ENCODE measurements around the gene KNCN. TPM values are rescaled to one million over a fixed set of nuclear protein-coding genes. Genes with fewer than 3 reads are reported as not detected.
A peak's percentile ranks its signal among the peaks of the same experiment; 100 is the strongest.

The KNCN gene
- total RNA-seq, 1 donor from 2014 or later = not detected

DNA sequence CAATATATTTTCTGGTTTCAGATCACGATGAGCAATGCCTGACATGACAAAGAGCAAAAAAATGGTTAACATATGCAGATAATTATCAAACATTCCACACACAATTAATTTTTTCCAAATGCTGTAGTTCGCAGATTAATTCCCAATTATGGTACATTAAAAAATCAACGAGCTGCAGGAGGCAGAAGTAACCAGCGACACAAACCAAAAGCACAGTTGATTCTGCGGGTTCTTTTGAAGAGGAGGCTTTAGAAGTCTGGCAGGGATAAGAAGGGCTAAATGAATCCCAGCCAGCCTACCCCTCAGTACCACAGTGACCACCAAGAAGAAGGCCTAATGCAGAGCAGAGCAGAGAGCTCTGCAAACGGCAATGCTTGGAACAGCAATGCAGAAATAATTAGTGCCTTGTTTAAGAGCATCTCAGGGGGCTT lies 17.0 kb upstream of the KNCN start:
- no peak for ATAC-seq

GRCh38 chr1:46563341-46563740 lies 11.9 kb upstream of the KNCN start:
- ATAC-seq = no peak

DNA sequence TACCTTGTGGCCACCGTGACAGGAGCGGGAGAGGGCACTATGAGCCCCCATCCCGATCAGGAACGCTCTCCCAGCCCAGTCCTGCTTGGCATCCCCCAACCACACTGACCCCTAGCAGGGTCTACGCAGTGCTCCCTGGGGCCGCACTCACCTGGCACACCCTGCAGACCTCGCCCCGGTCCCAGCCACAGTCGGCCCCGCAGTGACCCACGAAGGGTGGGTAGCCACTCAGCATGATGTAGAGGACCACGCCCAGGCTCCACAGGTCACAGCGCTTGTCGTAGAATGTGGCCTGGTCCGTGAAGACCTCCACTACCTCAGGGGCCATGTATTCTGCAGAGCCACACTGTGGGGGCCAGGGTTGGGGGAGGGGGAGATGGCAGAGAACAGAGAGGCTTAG lies 11.1 kb upstream of the KNCN start:
- ATAC-seq = no peak

DNA sequence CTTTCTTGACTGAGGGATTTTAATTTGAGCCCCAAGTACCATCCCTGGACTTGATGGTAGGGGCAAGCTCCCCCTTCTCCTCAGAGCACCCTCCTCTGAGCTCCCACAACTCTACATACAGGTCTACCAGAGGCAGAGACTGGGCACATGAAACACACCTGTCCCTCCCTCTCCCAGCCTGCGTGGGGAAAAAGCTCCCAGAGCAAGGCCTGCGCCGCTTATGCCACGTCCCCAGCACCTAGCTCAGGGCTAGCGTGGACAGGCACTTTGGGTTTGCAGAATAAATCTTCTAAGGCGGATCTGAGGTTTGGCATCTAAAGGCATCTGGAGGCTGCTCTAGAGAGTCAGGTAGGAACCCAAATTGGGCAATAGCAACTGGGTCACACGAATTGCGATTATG lies 7.5 kb upstream of the KNCN start:
- ATAC-seq = no peak

- no peak for ATAC-seq
Observed at GRCh38 chr1:46558141-46558963, 6.9 kb upstream of the KNCN start.

DNA sequence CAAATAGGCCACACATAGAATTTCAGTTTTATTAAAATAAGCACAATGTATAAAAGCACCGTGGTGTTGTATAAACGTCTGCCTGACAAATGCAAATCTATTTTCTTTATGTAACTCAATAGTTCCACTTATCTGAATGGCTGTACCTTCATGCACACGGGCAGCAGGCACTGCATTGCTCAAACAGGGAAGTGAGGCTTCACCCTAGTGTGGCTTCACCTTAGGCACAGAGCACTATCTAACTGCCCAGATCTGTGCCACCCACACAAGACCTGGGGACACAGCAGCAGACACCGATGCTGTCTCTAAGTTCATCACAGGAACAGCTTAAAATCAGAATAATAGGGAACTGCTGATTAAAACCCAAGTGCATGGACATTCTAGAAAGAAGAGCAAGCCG lies 6.0 kb upstream of the KNCN start:
- no peak for ATAC-seq

DNA sequence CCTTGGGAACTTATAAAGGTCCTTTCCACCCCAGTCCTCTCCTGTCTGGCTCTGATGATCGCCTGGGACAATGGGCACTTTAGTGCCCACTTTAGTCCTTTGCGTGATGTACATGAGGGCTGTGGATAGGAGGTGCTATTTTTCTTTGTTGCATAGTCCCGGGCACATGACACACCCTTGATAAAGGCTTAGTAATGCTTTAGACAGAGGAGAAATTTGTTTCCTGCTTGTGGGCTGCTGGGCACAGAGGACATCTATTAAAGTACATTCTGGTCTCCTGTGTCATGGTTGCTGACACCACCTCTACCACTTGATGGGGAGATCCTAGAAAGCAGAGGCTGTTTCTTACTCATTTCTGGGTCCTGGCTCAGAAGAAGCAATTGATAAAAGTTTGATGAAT lies 5.4 kb upstream of the KNCN start:
- peak; percentile 78 for ATAC-seq

GRCh38 chr1:46555826-46556619 lies 4.6 kb upstream of the KNCN start:
- ATAC-seq = no peak

- no peak for ATAC-seq
Observed at GRCh38 chr1:46554597-46555381, 3.3 kb upstream of the KNCN start.

DNA sequence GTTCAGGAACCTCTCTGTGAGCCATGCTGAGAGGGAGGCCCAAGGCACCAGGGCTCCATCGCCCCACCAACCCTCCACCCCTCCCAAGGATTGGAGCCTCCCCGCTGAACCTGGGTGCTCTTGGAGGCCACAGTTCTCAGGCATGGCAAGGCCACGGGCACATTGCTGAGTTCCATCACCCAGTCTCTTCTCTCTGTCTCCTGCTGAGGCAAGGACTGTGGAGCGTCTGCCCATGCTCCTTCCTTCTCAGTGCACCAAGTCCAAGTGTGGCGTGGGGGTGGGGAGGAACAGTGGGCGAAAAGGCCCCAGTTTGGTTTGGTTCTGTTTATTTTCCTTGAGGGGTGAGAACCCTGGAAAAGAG lies 2.8 kb upstream of the KNCN start:
- no peak for ATAC-seq

DNA sequence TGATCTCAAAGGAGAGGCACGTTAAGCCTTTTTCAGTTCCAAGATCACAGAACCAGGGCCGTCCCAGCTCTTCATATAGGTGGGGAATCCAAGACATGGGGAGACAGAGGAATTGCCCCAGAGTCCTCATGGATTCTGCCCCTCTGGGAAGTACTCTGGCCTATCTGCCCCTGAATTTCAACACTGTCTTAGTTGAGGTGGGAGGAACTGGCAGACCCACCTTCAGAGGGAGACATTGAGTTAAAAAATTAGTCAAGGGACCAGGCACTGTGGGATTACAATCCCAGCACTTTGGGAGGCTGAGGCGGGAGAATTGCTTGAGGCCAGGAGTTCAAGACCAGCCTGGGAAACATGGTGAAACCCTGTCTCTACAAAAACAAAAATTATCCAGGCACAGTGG lies 2.1 kb upstream of the KNCN start:
- no peak for ATAC-seq

- ATAC-seq = no peak
Observed at GRCh38 chr1:46552357-46553237, 1.1 kb upstream of the KNCN start.

GRCh38 chr1:46550751-46551231 lies 656 bp downstream of the KNCN start:
- no peak for ATAC-seq

- ATAC-seq = no peak
Observed at GRCh38 chr1:46549697-46550681, 1.5 kb downstream of the KNCN start.

- peak; percentile 28 for ATAC-seq
Observed at GRCh38 chr1:46547481-46548383, 3.7 kb downstream of the KNCN start.

DNA sequence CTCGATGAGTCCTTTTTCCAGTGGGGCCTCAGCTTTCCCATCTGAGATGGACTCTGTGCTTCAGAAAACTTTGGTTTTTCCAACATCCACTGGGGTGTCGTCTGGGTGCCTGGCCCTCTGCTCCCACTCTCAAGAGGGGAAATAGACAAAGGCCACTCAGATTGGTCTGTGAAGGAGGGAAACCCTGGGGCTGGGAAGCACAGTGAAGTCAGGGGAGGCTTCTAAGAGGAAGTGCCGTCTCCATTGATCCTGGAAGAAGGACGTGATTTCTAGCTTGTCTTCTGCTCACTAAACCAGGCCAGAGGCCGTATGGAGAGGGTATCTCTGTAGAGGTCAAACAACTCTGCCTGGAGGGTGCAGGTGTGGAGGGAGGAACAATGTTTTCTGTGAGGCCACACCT lies 5.2 kb downstream of the KNCN start:
- ATAC-seq = no peak

GRCh38 chr1:46545784-46546183 lies 5.7 kb downstream of the KNCN start:
- ATAC-seq = no peak

DNA sequence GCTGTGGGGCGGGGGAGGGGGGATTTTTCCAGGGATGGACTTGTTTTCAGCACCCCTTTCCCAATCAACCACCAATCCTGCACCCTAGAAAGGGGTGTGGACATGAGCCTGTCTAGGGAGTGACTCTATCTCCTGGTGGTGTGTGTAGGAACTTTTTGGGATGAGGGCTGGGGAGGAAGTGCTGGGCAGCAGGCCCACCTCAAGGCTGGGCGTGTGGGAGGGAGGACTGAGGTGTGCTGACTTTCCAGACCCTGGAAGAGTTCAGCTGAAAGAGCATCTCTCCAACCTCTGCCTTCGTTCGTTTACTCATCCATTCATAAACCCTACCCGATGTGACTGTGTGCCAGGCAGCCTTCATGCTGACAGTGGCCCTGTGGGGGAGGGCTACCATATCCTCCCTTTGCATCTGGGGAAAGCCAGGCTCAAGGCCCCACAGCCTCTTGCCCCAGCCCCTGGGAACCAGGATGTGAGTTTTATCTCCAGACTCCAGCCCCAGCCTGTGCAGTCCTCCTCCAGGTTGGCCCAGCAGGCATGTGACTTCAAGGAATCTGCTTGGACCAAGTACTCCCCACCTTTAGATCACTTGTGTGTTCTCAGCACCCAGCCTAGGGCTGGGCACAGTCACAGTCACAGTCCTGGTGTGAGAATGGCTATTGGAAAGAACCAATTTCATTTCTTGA lies 6.7 kb downstream of the KNCN start:
- no peak for ATAC-seq

Measured in esophagus mucosa (tissue), 1 donor.